ENCODE data around the gene DNASE1L3.
"Not testable (repeated sequence)": the region's sequence is repeated elsewhere in the genome, so short reads cannot be mapped to it uniquely, and the experiment has no call there.

Gene DNASE1L3, protein sequence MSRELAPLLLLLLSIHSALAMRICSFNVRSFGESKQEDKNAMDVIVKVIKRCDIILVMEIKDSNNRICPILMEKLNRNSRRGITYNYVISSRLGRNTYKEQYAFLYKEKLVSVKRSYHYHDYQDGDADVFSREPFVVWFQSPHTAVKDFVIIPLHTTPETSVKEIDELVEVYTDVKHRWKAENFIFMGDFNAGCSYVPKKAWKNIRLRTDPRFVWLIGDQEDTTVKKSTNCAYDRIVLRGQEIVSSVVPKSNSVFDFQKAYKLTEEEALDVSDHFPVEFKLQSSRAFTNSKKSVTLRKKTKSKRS

DNA sequence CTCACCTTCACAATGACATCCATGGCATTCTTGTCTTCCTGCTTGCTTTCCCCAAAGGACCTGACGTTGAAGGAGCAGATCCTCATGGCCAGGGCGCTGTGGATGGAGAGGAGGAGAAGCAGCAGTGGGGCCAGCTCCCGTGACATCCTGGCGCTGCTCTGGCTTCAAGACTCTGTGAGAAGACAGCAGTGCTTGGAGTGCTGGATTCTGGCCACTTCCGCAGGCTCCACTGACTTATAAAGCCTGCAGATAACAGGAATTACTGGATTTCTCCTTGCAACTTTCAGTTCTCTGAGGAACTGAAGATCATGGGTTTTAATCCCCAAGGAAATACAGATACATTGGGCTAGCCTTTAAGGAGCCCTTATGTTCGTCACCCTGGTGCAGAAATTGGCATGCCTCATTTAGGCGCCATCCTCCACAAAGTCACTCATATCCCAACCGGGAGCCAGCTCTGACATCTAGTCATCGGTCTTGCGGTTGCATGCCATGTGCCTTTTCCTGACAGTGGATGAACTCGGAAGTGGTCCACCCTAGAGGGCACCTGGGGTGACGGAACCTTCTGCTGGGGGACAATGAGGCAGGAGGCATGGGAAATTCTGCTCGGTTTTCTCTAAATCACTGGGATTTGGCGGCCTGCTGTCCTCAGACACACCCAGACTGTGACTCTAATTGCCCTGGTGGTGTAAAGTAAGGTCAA, at the start of gene DNASE1L3:
TSS of gene DNASE1L3 (minus strand) at position 212 of the 700 bp plus-strand sequence. CDS start at position 146, 66 bp downstream.
- no peak for DNase-seq

DNA sequence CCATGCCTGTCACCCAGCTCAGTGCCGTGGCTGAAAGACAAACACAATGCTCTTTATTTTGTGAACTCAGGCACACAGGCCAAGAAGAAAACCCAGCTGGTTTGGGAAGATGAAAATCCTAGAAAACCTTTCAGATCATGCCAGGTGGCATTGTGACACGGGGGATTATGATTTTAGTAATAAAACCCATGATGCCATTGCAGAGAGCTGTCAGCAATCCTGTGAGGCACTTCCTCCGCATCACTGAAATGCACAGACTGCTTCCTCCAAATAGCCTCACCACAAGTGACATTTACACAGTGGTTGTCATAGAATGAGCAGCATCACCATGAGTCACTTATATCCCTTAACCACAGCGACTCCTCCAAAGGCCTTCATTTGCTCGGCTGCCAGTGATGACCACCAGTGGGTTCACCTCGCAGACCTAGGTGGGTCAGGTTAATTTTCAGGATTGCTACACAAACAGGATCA, 49.5 kb upstream of the DNASE1L3 start:
- no peak for DNase-seq

DNA sequence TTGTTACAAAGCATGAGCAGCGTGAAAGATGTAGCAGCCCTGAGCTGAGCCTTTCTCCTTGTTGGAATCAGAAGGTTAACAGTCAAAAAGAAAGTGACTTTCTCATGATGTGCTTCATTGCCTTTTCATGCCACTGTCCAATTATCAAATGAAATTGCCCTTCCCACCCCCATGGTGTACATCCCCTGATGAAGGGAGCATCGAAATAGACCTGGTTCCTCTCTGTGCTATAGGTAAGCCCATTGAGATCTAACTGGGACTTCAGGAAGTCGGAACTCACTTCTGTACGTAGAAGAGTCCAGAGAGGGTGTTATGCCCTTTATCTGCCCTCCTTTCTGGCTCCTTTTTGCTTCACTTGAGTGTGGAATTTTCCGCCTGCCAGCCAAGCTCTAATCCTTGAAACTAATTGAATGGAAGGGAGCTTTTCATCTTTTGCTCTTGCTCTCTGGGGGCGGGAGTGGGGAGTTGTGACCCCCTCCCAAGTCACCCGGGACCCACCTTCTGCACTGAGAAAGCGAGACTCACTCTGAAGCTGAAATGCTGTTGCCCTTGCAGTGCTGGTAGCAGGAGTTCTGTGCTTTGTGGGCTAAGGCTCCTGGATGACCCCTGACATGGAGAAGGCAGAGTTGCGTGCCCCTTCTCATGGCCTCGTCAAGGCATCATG, 47.8 kb upstream of the DNASE1L3 start:
- no peak for DNase-seq

DNA sequence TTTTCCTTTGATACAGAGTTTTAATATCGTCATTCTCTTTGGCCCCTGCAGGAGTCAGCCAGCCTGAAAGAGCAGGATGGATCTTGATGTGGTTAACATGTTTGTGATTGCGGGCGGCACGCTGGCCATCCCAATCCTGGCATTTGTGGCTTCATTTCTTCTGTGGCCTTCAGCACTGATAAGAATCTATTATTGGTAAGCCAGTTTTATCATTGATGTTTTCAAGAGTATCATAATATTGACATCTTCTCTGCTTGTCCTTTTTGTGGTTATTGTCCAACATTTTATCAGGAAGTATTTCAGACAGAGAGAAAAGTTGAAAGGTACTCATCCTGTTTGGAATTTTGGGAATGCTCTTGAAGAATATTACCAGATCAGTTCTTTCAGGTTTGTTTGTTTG, 45.7 kb upstream of the DNASE1L3 start:
- DNase-seq = no peak

DNA sequence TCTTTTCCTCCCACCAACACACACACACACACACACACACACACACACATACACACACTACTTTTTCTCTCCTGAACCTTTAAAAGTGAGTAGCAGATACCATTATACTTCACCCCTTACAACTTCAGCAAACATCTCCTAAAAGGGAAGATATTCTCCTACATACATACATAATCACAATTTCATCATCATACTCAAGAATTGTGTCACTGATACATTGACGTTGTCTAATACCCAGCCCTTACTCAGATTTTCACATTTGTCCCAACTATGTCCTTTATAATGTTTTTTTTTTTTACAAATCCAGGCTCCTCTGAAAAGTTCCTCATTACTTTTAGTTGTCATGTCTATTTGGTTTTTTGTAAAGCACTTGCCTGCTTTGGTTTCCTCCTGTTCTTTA, 45.3 kb upstream of the DNASE1L3 start:
- DNase-seq = no peak

DNA sequence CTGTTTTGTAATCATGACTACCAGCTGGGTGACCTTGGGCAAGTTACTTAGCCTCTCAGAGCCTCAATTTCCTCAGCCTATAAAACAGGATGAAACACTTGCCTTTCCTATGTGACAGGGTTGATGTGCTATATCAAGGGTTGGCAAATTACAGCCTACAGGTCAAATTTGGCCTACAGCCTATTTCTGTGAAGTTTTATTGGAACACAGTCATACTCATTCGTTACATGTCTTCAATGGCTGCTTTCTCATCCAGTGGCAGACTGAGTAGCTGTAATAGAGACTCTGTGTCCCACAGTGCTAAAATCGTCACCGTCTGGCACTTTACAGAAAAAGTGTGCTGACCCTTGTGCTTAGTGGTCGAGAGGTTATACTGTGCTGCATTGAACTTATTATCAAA, 43.4 kb upstream of the DNASE1L3 start:
- no peak for DNase-seq

DNA sequence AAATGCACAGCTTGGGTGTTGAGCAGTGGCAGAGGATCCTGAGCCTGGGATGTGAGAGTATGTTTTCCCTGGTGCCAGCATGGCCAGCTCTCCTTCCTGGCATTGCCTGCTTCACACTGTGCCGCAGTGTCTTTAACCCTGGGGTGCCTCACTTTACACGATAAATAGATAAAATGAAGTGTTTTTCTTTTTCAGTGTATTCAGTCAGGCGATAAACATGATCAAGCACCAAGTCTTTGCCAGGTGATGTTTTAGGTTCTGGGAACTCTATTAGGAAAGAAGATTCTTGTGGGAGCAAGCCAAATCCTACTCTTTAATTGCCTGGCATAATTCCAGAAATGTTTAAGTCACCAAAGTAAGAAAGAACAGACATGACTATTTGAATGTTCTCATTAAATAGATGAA, 40.9 kb upstream of the DNASE1L3 start:
- no peak for DNase-seq

DNA sequence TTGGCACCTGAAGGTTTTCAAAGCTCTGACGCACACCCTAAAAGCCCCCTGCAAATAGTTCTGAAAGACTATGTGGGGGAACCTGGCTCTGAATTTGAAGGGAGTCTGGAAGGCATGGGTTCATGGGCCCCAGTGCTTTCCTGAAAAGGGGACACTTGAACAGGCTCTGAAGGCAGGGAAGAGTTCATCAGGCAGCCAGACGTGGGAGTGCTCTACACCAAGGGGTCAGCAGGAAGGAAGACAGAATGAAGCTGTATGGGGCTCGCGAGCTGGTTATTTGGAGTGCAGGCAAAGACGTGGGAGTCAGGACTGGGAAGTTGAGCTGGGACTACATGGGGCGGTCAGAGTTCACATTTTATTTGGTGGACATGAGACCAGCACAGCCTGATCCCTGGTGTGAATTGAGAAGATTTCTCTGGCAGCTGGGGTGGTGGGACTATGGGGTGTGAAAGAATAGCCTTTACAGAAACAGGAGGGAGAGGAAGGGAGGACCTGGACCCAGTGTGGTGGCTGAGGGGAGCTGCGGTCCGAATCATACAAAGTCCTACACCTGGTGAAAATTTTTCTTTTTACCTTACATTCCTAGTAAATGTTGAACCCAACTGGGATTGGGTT, 39.4 kb upstream of the DNASE1L3 start:
- DNase-seq = no peak

DNA sequence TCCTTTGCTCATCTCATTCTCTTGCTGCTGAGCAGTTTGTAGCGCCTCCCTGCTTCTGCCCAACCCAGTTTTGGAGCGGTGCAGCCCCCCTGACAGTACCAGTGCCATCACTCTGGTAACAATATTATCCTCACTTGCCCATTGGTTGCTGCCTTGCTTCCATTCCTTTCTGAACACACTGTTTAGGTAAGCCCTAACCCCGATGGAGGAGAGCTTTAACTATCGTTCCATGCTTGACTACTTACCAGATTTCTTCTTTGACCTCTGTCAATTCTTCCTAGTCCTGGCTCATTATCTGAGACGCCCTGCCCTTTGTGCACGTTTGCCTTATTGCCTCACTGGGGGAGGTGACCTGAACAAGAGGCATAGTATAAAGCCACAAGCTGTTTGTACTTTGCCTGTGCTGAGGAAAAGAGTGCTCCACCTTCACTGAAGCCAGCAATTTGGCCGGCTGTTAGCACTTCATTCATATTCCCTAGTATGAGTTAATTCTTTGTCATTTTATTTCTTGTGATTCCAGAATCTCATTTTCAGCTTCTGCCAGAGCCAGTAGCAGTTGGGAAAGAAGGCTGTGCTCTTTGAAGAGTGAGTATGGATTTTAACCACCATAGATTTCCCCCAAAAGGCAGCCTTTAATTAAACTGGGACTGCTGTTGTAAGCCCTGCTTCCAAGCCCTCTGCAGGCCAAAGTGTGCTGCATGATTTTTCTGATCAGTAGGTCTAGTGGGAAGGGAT, 38.8 kb upstream of the DNASE1L3 start:
- DNase-seq = no peak

DNA sequence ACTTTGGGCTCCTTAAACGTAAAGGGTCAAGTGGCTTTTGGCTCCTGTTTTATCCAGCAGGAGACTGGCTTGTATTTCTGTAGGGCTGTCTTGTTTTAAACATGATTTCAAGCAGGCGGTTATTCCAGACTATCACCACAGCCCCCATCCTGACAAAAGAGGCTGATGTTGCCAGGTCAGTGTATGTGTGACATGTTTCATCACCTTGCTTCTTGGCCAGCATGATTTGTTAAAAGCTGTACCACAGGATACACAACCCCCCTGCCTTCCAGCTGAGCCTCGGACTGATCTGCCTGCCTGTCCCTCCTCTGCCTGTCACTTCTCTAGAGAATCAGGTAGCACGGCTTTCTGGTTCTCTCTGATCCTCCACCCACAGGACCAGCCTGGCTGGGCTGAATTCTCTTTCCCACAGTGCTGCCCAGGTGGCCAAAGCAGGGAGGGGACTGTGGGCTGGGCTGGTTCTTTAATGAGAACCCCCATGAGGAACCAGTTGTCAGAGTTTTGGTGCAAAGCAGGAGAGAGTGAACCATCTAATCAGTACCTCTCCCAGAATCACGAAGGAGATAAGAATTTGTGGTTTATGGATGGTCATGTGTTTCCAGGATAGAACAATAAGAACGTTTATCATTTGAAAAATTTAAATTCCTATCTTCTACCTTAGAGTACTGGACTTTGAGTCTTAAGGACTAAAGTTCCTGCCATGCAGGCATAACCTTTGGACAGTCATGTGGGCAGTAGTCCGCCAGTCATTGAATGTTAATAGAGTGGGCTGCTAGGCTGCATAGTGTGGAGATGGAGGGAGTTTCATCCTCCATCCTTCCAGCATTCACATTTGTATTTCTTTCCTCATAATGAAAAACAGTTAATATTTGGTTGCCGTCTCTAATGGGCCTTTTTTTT, 35.6 kb upstream of the DNASE1L3 start:
- no peak for DNase-seq

DNA sequence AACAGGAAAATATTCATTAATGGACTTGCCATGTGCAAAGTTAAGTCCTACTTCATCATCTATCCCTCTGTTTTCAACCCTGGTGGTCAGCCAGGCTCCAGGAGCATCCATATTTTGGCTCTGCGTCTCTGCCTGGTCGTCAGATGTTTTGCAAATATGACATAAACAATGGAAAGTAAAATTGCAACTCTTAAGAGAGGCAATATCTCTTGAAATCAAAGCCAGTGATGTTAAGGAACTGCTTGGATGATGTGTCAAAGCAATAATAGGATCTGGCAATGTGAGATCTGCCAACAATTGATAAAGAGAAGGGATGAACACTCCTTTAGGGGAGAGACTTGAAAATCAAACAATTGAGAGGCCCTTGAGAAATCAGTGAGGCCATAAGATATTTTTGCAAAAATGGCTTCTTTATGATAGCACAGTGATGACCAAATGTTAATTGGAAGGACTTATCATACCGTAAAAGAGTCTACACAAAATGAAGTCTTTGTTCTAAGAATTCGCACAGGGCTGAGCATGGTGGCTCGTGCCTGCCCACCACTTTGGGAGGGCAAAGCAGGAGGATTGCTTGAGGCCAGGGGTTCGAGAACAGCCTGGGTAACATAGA, 33.3 kb upstream of the DNASE1L3 start:
- no peak for DNase-seq

DNA sequence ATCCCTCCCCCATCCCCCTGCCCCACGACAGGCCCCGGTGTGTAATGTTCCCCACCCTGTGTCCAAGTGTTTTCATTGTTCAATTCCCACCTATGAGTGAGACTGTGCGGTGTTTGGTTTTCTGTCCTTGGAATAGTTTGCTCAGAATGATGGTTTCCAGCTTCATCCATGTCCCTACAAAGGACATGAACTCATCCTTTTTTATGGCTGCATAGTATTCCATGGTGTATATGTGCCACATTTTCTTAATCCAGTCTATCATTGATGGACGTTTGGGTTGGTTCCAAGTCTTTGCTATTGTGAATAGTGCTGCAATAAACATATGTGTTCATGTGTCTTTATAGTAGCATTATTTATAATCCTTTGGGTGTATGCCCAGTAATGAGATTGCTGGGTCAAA, 32.1 kb upstream of the DNASE1L3 start:
- DNase-seq = not testable (repeated sequence)

DNA sequence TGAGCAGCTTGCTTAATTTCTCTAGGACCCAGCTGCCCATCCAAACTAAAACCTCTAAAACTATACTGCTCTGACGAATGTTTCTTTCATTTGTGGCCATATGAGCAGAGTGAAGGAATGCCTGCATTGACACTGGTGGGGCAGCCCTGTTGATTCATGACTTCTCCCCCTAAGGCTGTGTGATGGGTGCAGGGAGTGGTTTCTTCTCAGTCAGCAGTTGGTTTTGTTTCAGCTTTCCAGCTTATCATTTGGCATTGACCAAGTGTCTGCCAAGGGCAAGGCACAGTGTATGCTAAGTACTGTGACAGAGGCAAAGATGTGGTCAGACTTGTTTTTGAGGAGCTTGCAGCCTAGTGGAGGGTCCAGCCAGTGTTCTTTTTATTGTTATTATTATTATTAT, 31.6 kb upstream of the DNASE1L3 start:
- no peak for DNase-seq

DNA sequence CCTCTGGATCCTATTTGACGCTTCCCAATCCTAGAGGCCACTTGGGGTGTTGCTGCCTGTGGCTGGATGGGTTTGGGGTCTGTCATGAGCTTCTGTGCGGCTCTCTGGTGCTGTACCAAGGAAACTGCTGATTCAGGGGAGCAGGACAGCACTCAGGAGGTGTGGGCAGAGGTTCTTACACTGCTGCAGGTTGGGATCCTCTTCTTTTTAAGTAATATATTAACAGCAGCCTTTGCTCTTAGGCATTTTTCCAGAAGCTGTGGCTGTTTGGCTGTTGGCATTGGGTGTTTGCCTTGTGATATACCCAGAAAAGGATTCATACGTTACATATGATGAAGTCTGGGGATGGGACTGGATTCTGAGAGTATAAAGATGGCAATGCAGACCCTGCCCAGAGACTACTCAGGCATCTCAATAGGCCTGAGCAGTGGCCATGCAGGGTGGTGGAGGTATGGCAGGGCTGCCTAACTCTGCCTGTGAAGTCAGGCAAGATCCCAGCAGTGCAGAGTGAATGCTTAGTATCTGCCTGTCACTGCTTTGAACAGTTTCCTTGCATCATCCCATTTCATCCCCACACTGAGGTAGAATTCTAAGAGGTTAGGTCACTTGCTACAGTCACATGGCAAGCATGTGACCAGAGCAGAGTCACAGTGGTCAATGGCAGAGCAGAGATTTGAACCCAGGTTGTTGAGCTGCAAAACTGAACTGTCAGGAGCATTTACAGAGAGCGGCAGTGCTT, 30.7 kb upstream of the DNASE1L3 start:
- DNase-seq = no peak

DNA sequence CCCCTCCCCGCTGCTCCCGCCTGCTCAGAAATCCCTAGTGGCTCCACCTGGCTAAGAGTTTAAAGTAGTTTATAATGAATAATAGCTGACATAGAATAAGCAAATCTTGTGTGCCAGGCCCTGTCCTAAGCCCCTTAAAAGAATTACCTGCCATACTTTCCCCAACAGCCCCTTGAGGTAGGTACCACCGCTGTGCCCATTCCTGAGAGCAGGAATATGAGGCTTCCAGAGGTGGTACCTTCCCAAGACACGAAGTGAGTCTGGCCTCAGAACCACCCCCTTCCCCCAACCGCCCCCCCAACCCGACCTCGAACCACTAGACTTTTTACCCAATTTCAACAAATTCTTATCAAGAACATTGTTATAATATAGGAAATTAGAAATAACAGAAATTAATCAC, 28.1 kb upstream of the DNASE1L3 start:
- no peak for DNase-seq

DNA sequence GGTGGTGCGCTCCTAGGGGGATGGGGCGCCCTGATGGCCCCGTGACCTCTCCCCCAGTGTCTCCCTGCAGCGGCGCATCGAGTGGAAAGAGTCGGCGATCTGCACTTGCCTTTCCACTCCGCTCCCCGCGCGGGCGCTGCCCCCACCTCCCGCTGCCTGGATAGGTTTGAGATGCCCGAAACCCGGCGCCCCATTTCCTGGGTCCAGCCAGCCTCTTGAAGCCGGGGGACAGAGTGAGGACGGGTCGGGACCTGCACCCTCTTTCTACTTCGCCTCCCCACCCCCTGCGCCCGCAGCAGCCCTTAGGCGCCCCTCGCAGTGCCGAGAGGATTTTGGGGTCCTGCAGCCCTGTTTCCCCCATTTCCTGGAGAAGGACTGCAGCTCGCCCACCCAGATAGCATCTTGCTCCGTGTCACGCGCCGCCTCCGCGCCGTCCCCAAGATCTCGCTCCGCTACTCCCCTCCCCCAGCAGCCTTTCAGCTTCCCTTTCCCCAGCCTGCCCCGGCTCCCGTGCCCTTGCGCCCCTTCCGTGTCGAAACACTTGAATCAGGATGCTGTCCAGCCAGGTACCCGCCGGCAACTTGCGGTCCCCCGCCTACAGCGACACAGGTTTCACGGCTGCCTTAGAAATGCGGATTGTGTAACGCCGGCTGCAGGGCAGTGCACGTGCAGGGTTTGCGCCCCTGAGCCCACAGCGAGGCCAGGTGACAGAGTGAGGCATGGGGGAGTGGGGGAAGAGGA, 27.3 kb upstream of the DNASE1L3 start:
- peak; percentile 52 for DNase-seq

DNA sequence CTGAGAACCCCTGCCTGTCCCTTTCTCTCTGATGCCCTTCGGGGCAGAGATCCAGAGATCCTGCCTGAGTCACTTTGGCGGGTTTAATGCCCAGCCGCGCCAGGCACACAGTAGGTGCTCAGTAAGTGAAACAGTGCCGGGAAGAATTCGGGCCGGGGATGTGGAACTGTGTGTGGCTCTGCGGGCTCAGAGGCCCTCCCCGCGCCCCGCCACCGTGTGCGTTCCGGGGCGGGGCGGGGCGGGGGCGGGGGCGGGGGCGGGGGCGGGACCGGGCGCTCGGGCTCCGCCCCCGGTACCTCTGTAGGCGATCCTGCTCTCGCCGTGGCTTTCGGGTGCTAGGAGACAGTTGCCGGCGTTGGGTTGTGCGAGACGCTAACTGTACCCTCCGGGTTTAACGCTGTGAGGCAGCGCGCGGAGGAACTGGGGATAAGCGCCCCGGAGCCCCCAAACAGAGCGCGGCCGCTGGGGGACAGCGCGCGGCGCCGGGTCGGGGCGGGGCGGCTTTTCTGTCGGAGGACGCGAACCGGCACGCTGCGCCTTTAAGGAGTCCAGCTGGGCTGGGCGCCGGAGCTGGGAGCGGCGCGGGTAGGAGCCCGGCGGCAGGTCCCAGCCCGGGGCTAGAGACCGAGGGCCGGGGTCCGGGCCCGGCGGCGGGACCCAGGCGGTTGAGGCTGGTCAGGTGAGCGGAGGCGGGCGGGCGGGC, 26.6 kb upstream of the DNASE1L3 start, which contains the start of gene ABHD6:
TSS of gene ABHD6 (plus strand) at position 555 of the 703 bp plus-strand sequence. CDS start 18,795 bp downstream, outside the sequence.
- peak; percentile 74 for DNase-seq

DNA sequence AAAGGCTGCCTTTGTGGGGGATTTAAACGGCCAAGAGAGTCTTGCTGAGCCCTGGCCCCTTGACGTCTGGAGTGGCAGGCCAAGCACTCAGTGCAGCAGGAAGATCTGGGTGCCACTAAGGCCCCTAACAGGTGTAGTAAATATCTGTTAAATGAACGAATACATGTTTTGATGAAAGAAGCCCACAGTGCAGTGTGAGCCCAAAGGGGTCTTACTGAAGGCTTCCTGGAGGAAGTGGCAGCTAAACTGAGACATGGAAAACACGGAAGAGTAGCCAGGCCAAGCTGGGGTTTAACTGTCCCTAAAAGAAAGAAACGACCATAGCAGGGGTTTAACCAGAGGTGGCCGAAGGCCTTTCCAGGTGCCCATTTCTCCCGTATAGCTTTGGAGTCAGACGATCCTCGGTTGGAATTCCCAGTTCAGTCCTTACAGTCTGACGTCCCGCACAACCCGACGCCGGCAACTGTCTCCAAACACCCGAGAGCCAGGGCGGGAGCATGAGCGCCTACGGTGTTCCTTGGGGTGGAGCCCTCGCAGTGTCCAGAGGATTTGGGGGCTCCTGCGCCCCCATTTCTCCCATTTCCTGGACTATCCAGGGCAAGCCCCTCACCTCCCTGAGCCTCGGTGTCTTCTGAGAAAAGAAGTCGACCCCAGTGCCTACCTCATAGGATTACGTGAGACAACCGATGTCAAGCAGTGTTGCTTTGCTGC, 25.9 kb upstream of the DNASE1L3 start:
- no peak for DNase-seq
